ENCODE measurements around the gene SUPT6H.

The SUPT6H gene

DNA sequence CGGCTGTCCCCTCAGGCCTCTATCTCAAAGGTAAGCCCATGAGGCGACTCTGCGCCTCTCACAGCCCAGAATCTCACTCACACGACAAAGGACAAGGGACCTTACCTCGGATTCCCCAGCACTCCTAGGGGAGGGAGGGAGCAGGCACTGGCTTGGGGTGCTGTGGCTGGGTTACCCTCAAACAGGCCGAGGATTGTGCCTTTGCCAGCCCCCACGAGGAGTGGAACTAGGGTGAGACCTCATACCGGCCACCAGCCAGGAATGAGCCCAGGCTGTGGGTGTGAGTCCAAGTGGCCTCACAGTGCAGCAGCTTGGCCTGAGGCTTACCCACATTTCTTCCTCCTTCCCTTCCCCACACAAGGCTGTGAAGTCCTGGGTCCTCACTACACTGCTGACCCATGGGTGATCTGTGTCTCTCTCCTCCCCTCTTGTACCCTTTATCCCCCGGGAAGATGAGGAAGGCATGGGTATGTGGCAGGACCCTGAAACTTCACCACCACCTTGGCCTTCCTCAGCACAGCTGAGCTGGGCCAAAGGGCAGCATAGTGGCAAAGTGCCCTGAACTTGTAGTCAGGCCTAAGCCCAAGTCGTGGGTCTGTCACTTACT is 43.8 kb downstream of the SUPT6H start (continued):
- TF ChIP-seq ZNF8 (CRISPR knock-in tag; IDR thresholded peaks at IDR 0.05) (no peak), ZFP3 (CRISPR knock-in tag; IDR thresholded peaks at IDR 0.05) (no peak), SNAI2 (CRISPR knock-in tag; IDR thresholded peaks at IDR 0.05) (no peak), PPARA (CRISPR knock-in tag; IDR thresholded peaks at IDR 0.05; ENCODE audit: borderline replicate concordance) (no peak), CSDC2 (CRISPR knock-in tag; IDR thresholded peaks at IDR 0.05) (no peak), ARNTL (CRISPR knock-in tag; IDR thresholded peaks at IDR 0.05; ENCODE audit: borderline replicate concordance, low read depth) (no peak), ESRRG (CRISPR knock-in tag; IDR thresholded peaks at IDR 0.05) (no peak), ZFP30 (CRISPR knock-in tag; IDR thresholded peaks at IDR 0.05) (no peak)
- TF ChIP-seq, protein P1, sequence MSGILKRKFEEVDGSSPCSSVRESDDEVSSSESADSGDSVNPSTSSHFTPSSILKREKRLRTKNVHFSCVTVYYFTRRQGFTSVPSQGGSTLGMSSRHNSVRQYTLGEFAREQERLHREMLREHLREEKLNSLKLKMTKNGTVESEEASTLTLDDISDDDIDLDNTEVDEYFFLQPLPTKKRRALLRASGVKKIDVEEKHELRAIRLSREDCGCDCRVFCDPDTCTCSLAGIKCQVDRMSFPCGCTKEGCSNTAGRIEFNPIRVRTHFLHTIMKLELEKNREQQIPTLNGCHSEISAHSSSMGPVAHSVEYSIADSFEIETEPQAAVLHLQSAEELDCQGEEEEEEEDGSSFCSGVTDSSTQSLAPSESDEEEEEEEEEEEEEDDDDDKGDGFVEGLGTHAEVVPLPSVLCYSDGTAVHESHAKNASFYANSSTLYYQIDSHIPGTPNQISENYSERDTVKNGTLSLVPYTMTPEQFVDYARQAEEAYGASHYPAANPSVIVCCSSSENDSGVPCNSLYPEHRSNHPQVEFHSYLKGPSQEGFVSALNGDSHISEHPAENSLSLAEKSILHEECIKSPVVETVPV (CRISPR knock-in tag; IDR thresholded peaks at IDR 0.05), result no peak

DNA sequence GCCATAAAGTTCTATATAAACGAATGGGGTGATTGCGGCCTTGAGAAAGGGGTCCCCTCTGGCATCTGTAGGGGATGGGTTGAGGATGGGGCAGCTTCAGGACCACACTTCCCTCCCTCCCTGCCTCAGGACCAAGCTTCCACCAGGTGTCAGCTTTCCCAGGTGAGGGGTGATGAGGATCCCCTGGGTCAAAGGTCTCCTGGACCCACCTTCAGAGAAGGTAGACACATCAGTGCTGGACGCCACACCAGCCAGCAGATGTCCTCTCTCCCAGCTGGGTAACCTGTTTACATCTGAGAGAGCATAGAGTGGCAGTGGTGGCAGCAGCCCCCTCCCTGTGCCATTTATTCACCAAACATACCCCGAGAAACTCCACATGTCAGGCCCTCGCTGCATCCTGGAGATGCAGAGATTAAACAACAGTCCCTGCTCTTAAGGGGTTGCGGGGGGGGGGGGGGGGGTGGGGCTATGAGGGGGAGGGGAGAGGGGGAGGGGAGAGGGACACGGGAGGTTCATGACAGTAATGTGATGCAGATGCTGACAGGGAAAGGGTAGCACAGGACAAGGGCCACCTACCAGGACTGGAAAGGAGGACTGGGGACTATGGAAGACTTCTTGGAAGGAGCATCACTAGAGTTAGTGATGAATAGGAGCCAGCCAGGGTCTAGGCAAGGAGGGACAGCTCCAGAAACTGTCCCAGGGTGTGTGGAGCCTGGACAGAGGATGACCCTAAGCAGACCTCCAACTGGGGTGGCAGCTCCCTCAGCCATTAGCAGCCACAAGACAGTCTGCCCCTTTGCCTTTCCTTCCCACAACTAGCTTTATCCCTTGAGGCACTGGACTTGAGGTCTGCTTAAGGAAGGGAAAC is 44.7 kb downstream of the SUPT6H start:
- TF ChIP-seq TCF4 (CRISPR knock-in tag; IDR thresholded peaks at IDR 0.05; ENCODE audit: borderline replicate concordance) (no peak), PPARA (CRISPR knock-in tag; IDR thresholded peaks at IDR 0.05; ENCODE audit: borderline replicate concordance) (no peak), BACH2 (CRISPR knock-in tag; IDR thresholded peaks at IDR 0.05; ENCODE audit: borderline replicate concordance) (no peak), TOX (CRISPR knock-in tag; IDR thresholded peaks at IDR 0.05; ENCODE audit: borderline replicate concordance) (no peak), ZNF70 (CRISPR knock-in tag; IDR thresholded peaks at IDR 0.05) (no peak), ZC3H10 (CRISPR knock-in tag; IDR thresholded peaks at IDR 0.05) (no peak), ISL1 (CRISPR knock-in tag; IDR thresholded peaks at IDR 0.05) (no peak), ZNF565 (CRISPR knock-in tag; conservative IDR thresholded peaks at IDR 0.05; ENCODE audit: low read depth) (no peak), ARNTL (CRISPR knock-in tag; IDR thresholded peaks at IDR 0.05; ENCODE audit: borderline replicate concordance, low read depth) (no peak), SNAI2 (CRISPR knock-in tag; IDR thresholded peaks at IDR 0.05) (no peak), ZFP30 (CRISPR knock-in tag; IDR thresholded peaks at IDR 0.05) (no peak)
- TF ChIP-seq, protein P2, sequence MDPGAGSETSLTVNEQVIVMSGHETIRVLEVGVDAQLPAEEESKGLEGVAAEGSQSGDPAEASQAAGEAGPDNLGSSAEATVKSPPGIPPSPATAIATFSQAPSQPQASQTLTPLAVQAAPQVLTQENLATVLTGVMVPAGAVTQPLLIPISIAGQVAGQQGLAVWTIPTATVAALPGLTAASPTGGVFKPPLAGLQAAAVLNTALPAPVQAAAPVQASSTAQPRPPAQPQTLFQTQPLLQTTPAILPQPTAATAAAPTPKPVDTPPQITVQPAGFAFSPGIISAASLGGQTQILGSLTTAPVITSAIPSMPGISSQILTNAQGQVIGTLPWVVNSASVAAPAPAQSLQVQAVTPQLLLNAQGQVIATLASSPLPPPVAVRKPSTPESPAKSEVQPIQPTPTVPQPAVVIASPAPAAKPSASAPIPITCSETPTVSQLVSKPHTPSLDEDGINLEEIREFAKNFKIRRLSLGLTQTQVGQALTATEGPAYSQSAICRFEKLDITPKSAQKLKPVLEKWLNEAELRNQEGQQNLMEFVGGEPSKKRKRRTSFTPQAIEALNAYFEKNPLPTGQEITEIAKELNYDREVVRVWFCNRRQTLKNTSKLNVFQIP (CRISPR knock-in tag; IDR thresholded peaks at IDR 0.05; ENCODE audit: borderline replicate concordance, low read depth), result no peak
- TF ChIP-seq, protein P3, sequence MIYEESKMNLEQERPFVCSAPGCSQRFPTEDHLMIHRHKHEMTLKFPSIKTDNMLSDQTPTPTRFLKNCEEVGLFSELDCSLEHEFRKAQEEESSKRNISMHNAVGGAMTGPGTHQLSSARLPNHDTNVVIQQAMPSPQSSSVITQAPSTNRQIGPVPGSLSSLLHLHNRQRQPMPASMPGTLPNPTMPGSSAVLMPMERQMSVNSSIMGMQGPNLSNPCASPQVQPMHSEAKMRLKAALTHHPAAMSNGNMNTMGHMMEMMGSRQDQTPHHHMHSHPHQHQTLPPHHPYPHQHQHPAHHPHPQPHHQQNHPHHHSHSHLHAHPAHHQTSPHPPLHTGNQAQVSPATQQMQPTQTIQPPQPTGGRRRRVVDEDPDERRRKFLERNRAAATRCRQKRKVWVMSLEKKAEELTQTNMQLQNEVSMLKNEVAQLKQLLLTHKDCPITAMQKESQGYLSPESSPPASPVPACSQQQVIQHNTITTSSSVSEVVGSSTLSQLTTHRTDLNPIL (CRISPR knock-in tag; IDR thresholded peaks at IDR 0.05; ENCODE audit: low read depth), result no peak
- ATAC-seq, result no peak

DNA sequence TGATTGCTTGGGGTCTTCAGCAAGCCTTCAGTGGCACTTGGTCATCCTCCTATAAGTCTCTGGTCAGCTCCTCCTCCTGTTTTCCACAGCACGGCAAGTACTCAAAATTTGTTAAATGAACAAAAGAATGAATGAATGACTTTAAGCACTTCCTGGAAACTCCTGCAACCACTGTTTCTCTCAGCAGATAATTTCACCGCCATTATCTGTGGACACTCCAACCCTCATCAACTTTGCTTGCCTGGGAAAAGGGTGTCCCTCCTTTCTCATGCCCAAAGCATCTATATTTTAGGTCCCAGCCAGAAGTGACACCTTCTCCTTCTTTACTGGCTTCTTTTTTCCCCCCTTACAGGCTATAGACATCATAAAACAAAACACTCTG is 45.3 kb downstream of the SUPT6H start:
- no peak for ATAC-seq
- TF ChIP-seq ZC3H10 (CRISPR knock-in tag; IDR thresholded peaks at IDR 0.05), result no peak
- no peak for TF ChIP-seq BACH2 (CRISPR knock-in tag; IDR thresholded peaks at IDR 0.05; ENCODE audit: borderline replicate concordance)
- no peak for TF ChIP-seq ESRRG (CRISPR knock-in tag; IDR thresholded peaks at IDR 0.05)
- TF ChIP-seq, protein P1 (CRISPR knock-in tag; IDR thresholded peaks at IDR 0.05), result no peak
- TF ChIP-seq SNAI2 (CRISPR knock-in tag; IDR thresholded peaks at IDR 0.05), result no peak

DNA sequence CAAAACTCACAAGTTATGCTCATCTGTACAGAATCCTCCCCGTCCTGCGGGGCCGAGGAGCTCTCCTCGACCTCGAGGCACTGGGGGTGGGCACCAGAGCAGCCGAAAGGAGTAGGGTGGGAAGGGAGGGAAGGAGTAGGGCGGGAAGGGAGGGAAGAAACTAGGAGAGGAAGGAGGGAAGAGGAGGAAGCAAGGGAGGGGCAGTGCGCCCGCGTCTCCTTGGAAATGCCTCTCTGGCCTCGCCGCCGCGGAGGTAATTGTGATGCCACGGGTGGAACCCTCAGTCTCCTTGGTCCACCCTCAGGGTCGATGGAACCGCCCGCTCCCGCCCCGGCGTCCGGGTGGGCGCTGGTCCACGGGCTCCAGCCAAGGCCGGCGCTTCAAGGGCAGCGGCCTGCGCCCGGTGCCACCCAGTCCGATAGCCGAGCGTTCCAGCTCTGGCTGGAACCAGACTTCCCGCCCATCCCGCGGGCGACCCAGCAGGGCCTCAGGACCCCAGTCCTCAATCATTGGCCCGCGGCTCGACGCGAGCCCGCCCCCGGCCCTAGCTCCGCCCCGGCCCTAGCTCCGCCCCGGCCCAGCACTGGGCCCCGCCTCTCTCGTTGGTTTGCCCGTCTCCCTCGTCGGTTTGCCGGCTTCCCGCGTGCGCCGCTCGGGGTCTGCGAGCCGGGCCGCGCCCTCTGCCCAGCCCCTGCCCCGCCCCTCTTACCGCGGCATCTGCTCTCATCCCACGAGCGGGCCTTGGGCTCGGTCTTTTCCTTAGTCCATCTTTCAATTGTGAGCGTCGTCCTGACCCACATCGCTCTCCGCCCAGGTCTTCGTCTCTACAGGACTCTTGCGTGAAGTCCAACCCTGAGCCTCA is 49.1 kb downstream of the SUPT6H start:
- TF ChIP-seq, protein P4, sequence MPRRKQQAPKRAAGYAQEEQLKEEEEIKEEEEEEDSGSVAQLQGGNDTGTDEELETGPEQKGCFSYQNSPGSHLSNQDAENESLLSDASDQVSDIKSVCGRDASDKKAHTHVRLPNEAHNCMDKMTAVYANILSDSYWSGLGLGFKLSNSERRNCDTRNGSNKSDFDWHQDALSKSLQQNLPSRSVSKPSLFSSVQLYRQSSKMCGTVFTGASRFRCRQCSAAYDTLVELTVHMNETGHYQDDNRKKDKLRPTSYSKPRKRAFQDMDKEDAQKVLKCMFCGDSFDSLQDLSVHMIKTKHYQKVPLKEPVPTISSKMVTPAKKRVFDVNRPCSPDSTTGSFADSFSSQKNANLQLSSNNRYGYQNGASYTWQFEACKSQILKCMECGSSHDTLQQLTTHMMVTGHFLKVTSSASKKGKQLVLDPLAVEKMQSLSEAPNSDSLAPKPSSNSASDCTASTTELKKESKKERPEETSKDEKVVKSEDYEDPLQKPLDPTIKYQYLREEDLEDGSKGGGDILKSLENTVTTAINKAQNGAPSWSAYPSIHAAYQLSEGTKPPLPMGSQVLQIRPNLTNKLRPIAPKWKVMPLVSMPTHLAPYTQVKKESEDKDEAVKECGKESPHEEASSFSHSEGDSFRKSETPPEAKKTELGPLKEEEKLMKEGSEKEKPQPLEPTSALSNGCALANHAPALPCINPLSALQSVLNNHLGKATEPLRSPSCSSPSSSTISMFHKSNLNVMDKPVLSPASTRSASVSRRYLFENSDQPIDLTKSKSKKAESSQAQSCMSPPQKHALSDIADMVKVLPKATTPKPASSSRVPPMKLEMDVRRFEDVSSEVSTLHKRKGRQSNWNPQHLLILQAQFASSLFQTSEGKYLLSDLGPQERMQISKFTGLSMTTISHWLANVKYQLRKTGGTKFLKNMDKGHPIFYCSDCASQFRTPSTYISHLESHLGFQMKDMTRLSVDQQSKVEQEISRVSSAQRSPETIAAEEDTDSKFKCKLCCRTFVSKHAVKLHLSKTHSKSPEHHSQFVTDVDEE (CRISPR knock-in tag; IDR thresholded peaks at IDR 0.05), result peak; percentile 33; the same call in 1 of the 2 replicates
- TF ChIP-seq, protein P2 (CRISPR knock-in tag; IDR thresholded peaks at IDR 0.05; ENCODE audit: borderline replicate concordance, low read depth), result no peak
- ATAC-seq, result peak; percentile 96
